ENCODE results near the gene PTPMT1. TPM values are rescaled to one million over a fixed set of nuclear protein-coding genes. Genes with fewer than 3 reads are reported as not detected.
"Not testable (repeated sequence)": the region's sequence is repeated elsewhere in the genome, so short reads cannot be mapped to it uniquely, and the experiment has no call there.

PTPMT1 gene
- total RNA-seq, 1 experiment from 2014 or later: 108 TPM

- Mint-ChIP-seq H3K36me3 (ENCODE audit: insufficient read depth, unreplicated experiment) (peaks cover 13% of the 10 kb centered on the region), H3K27ac (ENCODE audit: unreplicated experiment) (peak overlapping the region; percentile 12), H3K4me1 (ENCODE audit: low read depth, unreplicated experiment) (peaks cover 11% of the 10 kb centered on the region), H3K4me3 (ENCODE audit: unreplicated experiment) (no peak overlapping the region), H3K9me3 (ENCODE audit: unreplicated experiment) (no peaks in the 10 kb centered on the region), H3K27me3 (ENCODE audit: insufficient read depth, unreplicated experiment) (no peaks in the 10 kb centered on the region)
- ChIA-PET POLR2A (no interaction called here), CTCF (no interaction called here)
- TF ChIP-seq CTCF (IDR thresholded peaks at IDR 0.05; ENCODE audit: insufficient read depth in 1 of 2, low read depth in 1 of 2, low read length in 1 of 2, severe bottlenecking in 1 of 2, unreplicated experiment in 1 of 2): no peak
- H3K9me3 ChIP-seq: no peaks in the 10 kb centered on the region
- BruUV-seq (replicated peaks): no TSS peak
- no peaks in the 10 kb centered on the region for H3K36me3 ChIP-seq (ENCODE audit: control insufficient read depth, insufficient read depth, low read length)
- no peaks in the 10 kb centered on the region for H3K27me3 ChIP-seq (replicated peaks; ENCODE audit: control insufficient read depth, insufficient read depth, low read length)
- DNase-seq: no peak
- H3K4me1 ChIP-seq: no peaks in the 10 kb centered on the region; the same call in 1 of the 2 replicates
- intact Hi-C loops (cut with micrococcal nuclease; ENCODE audit: unreplicated experiment): no loop called here
- no peak overlapping the region for H3K4me3 ChIP-seq (ENCODE audit: low read depth, low read length)
These were observed 24.3 kb upstream of the PTPMT1 start for GRCh38 chr11:47541070-47541469.

DNA sequence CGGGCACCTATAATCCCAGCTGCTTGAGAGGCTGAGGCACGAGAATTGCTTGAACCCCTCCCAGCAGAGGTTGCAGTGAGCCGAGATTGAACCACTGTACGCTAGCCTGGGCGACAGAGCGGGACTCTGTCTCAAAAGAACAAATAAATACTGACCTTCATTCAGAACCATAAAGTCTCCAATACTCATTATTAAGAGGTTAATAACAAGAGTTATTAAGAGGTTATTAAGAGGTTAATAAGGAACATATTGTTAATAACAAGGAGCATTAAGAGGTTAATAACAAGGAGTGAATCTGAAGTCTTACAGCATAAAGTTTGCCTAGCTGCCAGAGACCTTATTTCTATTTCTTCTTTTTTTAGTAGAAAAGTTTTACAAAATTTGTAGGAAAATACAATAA, 20.1 kb upstream of the PTPMT1 start:
- Histone ChIP-seq H3K4me3 (ENCODE audit: low read depth, low read length) (no peak overlapping the region), H3K27me3 (replicated peaks; ENCODE audit: control insufficient read depth, insufficient read depth, low read length) (no peaks in the 10 kb centered on the region), H3K9me3 (no peaks in the 10 kb centered on the region), H3K4me1 (no peaks in the 10 kb centered on the region; the same call in 1 of the 2 replicates), H3K36me3 (ENCODE audit: control insufficient read depth, insufficient read depth, low read length) (no peaks in the 10 kb centered on the region)
- BruUV-seq (replicated peaks): no TSS peak
- POLR2A ChIA-PET: no interaction called here
- no peak overlapping the region for H3K27ac Mint-ChIP-seq (ENCODE audit: unreplicated experiment)
- H3K4me3 Mint-ChIP-seq (ENCODE audit: unreplicated experiment): no peak overlapping the region
- peaks cover 6% of the 10 kb centered on the region for H3K4me1 Mint-ChIP-seq (ENCODE audit: low read depth, unreplicated experiment)
- TF ChIP-seq CTCF (IDR thresholded peaks at IDR 0.05; ENCODE audit: insufficient read depth in 1 of 2, low read depth in 1 of 2, low read length in 1 of 2, severe bottlenecking in 1 of 2, unreplicated experiment in 1 of 2): no peak
- H3K9me3 Mint-ChIP-seq (ENCODE audit: unreplicated experiment): no peaks in the 10 kb centered on the region
- CTCF ChIA-PET: no interaction called here
- peaks cover 39% of the 10 kb centered on the region for H3K36me3 Mint-ChIP-seq (ENCODE audit: insufficient read depth, unreplicated experiment)
- H3K27me3 Mint-ChIP-seq (ENCODE audit: insufficient read depth, unreplicated experiment): no peaks in the 10 kb centered on the region
- DNase-seq: no peak
- intact Hi-C loops (cut with micrococcal nuclease; ENCODE audit: unreplicated experiment): no loop called here

DNA sequence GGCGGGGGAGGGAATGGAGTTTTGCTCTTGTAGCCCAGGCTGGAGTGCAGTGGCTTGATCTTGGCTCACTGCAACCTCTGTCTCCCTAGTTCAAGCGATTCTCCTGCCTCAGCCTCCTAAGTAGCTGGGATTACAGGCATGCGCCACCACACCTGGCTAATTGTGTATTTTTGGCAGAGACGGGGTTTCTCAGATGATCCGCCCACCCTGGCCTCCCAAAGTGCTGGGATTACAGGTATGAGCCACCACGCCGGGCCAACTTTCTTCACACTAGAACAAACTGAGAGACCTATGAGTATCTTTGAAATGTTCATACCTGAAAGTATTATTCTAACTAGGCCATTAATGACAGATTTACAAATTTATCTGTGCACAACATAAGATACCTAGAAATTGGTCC, 19.1 kb upstream of the PTPMT1 start:
- H3K4me3 ChIP-seq (ENCODE audit: low read depth, low read length): not testable (repeated sequence)

More for the DNA sequence above, 19.1 kb upstream of the PTPMT1 start:
- H3K27me3 Mint-ChIP-seq (ENCODE audit: insufficient read depth, unreplicated experiment); H3K4me3 Mint-ChIP-seq (ENCODE audit: unreplicated experiment); H3K27me3 ChIP-seq (replicated peaks; ENCODE audit: control insufficient read depth, insufficient read depth, low read length); H3K4me1 ChIP-seq; H3K9me3 ChIP-seq; H3K9me3 Mint-ChIP-seq (ENCODE audit: unreplicated experiment); BruUV-seq (replicated peaks); H3K4me1 Mint-ChIP-seq (ENCODE audit: low read depth, unreplicated experiment); intact Hi-C loops (cut with micrococcal nuclease; ENCODE audit: unreplicated experiment); DNase-seq; POLR2A ChIA-PET; CTCF ChIA-PET; H3K27ac Mint-ChIP-seq (ENCODE audit: unreplicated experiment); H3K36me3 ChIP-seq (ENCODE audit: control insufficient read depth, insufficient read depth, low read length): not testable (repeated sequence)
- peaks cover 41% of the 10 kb centered on the region for H3K36me3 Mint-ChIP-seq (ENCODE audit: insufficient read depth, unreplicated experiment)

Measured in Caco-2 (cell line).